Muscle layer of colon (tissue), 2 donors: ENCODE results near the gene BAMBI.

Source experiments
- H3K27ac ChIP-seq: one replicate; pipeline ENCODE4 v1.7.0; 2013; ENCODE audit warnings: low read depth, mild to moderate bottlenecking, low read length, moderate library complexity
- H3K27me3 ChIP-seq, 2 donors: one replicate each; pipeline ENCODE4 v1.7.0; 2013; ENCODE audit warnings: low read length in 2 of 2, mild to moderate bottlenecking in 2 of 2; ENCODE audit not compliant: insufficient read depth in 2 of 2, control insufficient read depth in 1 of 2
- H3K36me3 ChIP-seq: one replicate; pipeline ENCODE4 v1.7.0; 2013; ENCODE audit warnings: mild to moderate bottlenecking, low read length; ENCODE audit not compliant: insufficient read depth
- H3K4me1 ChIP-seq: one replicate; pipeline ENCODE4 v1.7.0; 2013; ENCODE audit warnings: mild to moderate bottlenecking, low read length; ENCODE audit not compliant: insufficient read depth
- H3K4me3 ChIP-seq, 2 donors: one replicate each; pipeline ENCODE4 v1.7.0; 2013; ENCODE audit warnings: low read length in 2 of 2, low read depth in 1 of 2, mild to moderate bottlenecking in 1 of 2, moderate library complexity in 1 of 2
- H3K9ac ChIP-seq: one replicate; pipeline ENCODE4 v1.7.0; 2013; ENCODE audit warnings: low read length
- H3K9me3 ChIP-seq: one replicate; pipeline ENCODE4 v1.7.0; 2013; ENCODE audit warnings: mild to moderate bottlenecking, low read length
- donor health status: abdominal sarcoma.
- donor health status: Adenocarcinoma of cecum.

Gene BAMBI

DNA sequence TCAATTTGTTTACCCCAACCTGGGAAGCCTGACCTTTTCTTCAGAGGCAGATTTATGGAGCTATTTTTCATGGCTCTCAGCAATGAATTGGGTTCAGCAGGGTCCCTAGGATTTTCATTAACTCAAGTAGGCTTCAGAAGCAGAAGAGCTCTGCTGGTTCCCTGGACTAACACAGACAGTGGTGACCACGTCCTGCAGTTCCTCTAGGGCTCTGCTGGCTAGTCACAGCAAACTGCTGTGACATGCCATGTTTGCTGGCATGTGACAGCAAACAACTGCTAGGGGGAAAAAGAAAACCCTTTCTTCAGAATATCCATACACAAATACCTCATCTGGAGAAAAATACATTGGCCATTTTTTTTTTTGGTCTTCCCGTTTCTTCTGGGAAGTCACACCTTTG lies 13.2 kb downstream of the BAMBI start:
- H3K27ac ChIP-seq = no peak overlapping the region
- no peaks in the 10 kb centered on the region for H3K9me3 ChIP-seq
- H3K4me1 ChIP-seq = no peaks in the 10 kb centered on the region
- H3K36me3 ChIP-seq = no peaks in the 10 kb centered on the region
- H3K27me3 ChIP-seq = no peaks in the 10 kb centered on the region
- no peak overlapping the region for H3K9ac ChIP-seq
- H3K4me3 ChIP-seq = no peak overlapping the region

DNA sequence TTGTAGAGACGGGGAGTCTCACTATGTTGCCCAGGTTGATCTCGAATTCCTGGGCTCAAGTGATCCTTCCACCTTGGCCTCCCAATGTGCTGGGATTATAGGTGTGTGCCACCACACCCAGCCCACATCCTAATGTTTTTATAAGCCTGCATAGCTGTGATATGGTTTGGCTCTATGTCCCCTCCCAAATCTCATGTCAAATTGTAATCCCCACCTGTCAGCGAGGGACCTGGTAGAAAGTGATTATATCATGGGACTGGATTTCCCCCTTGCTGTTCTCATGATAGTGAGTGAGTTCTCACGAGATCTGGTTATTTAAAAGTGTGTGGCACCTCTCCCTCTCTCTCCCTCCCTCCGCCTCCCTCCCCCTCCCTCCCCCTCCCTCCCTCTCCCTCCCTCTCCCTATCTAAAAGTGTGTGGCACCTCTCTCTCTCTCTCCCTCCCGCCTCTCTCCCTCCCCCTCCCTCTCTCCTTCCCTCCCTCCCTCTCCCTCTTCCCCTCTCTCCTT lies 13.9 kb downstream of the BAMBI start:
- Histone ChIP-seq H3K27ac (no peak overlapping the region), H3K9me3 (no peaks in the 10 kb centered on the region), H3K36me3 (no peaks in the 10 kb centered on the region), H3K4me1 (no peaks in the 10 kb centered on the region), H3K4me3 (no peak overlapping the region), H3K9ac (no peak overlapping the region), H3K27me3 (no peaks in the 10 kb centered on the region)

GRCh38 chr10:28692050-28692449 lies 14.7 kb downstream of the BAMBI start:
- H3K27ac ChIP-seq = no peak overlapping the region
- no peak overlapping the region for H3K4me3 ChIP-seq
- no peaks in the 10 kb centered on the region for H3K4me1 ChIP-seq
- H3K9me3 ChIP-seq = no peaks in the 10 kb centered on the region
- H3K9ac ChIP-seq = no peak overlapping the region
- no peaks in the 10 kb centered on the region for H3K27me3 ChIP-seq
- H3K36me3 ChIP-seq = no peaks in the 10 kb centered on the region

- Histone ChIP-seq H3K9me3 (no peaks in the 10 kb centered on the region), H3K9ac (no peak overlapping the region), H3K36me3 (no peaks in the 10 kb centered on the region), H3K27me3 (no peaks in the 10 kb centered on the region), H3K4me1 (no peaks in the 10 kb centered on the region), H3K27ac (no peak overlapping the region), H3K4me3 (no peak overlapping the region)
Measured at GRCh38 chr10:28694530-28694929, 17.2 kb downstream of the BAMBI start.

- Histone ChIP-seq H3K27me3 (no peaks in the 10 kb centered on the region), H3K27ac (no peak overlapping the region), H3K36me3 (no peaks in the 10 kb centered on the region), H3K9ac (no peak overlapping the region), H3K4me3 (no peak overlapping the region), H3K9me3 (no peaks in the 10 kb centered on the region), H3K4me1 (no peaks in the 10 kb centered on the region)
Measured at GRCh38 chr10:28698075-28698474, 20.8 kb downstream of the BAMBI start.

GRCh38 chr10:28704464-28705161 lies 27.3 kb downstream of the BAMBI start:
- Histone ChIP-seq H3K4me1 (peaks cover 5% of the 10 kb centered on the region), H3K9ac (no peak overlapping the region), H3K27me3 (no peaks in the 10 kb centered on the region), H3K27ac (no peak overlapping the region), H3K36me3 (no peaks in the 10 kb centered on the region), H3K4me3 (no peak overlapping the region), H3K9me3 (no peaks in the 10 kb centered on the region)

- Histone ChIP-seq H3K4me1 (peaks cover 5% of the 10 kb centered on the region), H3K4me3 (no peak overlapping the region), H3K9ac (no peak overlapping the region), H3K36me3 (no peaks in the 10 kb centered on the region), H3K27me3 (no peaks in the 10 kb centered on the region), H3K27ac (no peak overlapping the region), H3K9me3 (no peaks in the 10 kb centered on the region)
Measured at GRCh38 chr10:28705472-28705871, 28.2 kb downstream of the BAMBI start.

GRCh38 chr10:28709001-28709710 lies 31.8 kb downstream of the BAMBI start:
- no peaks in the 10 kb centered on the region for H3K36me3 ChIP-seq
- H3K4me1 ChIP-seq = peaks cover 2% of the 10 kb centered on the region
- H3K9ac ChIP-seq = no peak overlapping the region
- no peak overlapping the region for H3K4me3 ChIP-seq
- no peaks in the 10 kb centered on the region for H3K27me3 ChIP-seq
- H3K9me3 ChIP-seq = no peaks in the 10 kb centered on the region
- no peak overlapping the region for H3K27ac ChIP-seq

DNA sequence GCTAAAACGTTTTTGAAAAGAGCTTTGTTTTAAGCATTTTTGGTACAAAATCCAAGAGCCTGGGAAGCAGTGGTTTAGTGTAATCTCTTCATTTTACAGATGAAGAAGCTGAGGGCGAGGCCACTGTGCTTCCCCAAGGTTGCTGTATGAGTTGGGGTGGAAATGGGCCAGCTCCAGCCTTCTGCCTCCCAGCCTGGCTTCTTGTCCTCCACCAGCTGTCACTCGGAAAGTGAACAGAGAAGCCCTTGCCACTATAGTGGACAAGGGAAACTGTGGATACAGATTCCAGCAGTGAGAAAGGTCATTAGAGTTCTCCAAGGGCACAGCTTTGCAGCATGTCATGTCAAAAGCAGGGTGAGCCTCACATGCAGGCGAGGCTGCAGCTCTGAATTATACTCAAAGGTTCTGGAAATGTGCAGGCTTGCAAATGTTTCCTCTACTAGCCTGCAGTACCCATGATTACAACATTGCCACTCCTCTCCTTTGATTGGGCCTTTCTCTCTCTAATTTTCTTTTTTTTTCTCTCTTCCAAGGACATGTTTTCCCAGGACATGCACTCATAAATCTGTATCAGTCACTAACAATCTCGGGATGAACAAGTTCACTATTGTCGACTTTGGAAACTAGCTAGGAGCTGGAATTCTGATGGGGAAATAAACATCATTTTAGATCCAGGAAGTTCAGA lies 33.0 kb downstream of the BAMBI start:
- Histone ChIP-seq H3K27ac (no peak overlapping the region), H3K9ac (no peak overlapping the region), H3K4me1 (no peaks in the 10 kb centered on the region), H3K27me3 (no peaks in the 10 kb centered on the region), H3K9me3 (no peaks in the 10 kb centered on the region), H3K4me3 (no peak overlapping the region), H3K36me3 (no peaks in the 10 kb centered on the region)

- no peaks in the 10 kb centered on the region for H3K36me3 ChIP-seq
- H3K9me3 ChIP-seq = no peaks in the 10 kb centered on the region
- H3K4me1 ChIP-seq = no peaks in the 10 kb centered on the region
- no peaks in the 10 kb centered on the region for H3K27me3 ChIP-seq
- no peak overlapping the region for H3K27ac ChIP-seq
- no peak overlapping the region for H3K4me3 ChIP-seq
- H3K9ac ChIP-seq = no peak overlapping the region
Measured at GRCh38 chr10:28711041-28711440, 33.7 kb downstream of the BAMBI start.

DNA sequence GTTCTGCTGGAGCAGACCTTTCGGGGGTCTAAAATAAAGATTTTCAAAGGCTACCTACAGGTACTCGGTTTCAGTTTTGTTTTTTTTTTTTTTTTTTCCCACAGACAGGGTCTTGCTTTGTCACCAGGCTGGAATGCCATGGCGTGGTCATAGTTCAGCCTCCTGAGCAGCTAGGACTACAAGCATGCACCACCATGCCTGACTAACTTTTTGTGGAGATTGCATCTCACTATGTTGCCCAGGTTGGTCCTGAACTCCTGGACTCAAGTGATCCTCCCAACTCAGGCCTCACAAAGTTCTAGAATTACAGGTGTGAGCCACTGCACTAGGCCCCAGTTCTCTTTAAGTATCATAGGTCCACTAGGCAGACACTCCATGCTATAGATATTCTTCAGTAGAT lies 34.5 kb downstream of the BAMBI start:
- Histone ChIP-seq H3K4me1 (no peaks in the 10 kb centered on the region), H3K4me3 (no peak overlapping the region), H3K27ac (no peak overlapping the region), H3K9me3 (no peaks in the 10 kb centered on the region), H3K9ac (no peak overlapping the region), H3K36me3 (no peaks in the 10 kb centered on the region), H3K27me3 (no peaks in the 10 kb centered on the region)
